Neural cell (in vitro differentiated cells): Measurements from ENCODE around the gene S1PR4. TPM values are rescaled to one million over a fixed set of nuclear protein-coding genes. Genes with fewer than 3 reads are reported as not detected.
A peak's percentile ranks its signal among the peaks of the same experiment; 100 is the strongest.

Experiments used
- H2AFZ ChIP-seq: fragments of 200-600, 300-800 bp; sonication (generic), shearing (Covaris generic); 2 replicates; pipeline ENCODE4 v1.6.0; 2014; ENCODE audit warnings: low read depth, mild to moderate bottlenecking, antibody characterized with exemption, low read length, moderate library complexity
- H3F3A ChIP-seq: fragments of 200-600 bp; shearing (Covaris generic); 2 replicates; pipeline ENCODE4 v1.6.1; 2016; ENCODE audit warnings: mild to moderate bottlenecking, moderate library complexity, mixed read lengths, antibody characterized with exemption, low read length; ENCODE audit not compliant: insufficient read depth, poor library complexity, severe bottlenecking
- H3K27ac ChIP-seq: fragments of 200-600, 300-800 bp; sonication (generic), shearing (Covaris generic); 2 replicates; pipeline ENCODE4 v1.5.1; 2014; ENCODE audit warnings: mild to moderate bottlenecking, low read length, moderate library complexity
- H3K27me3 ChIP-seq: fragments of 300-800, 200-600 bp; sonication (generic), shearing (Covaris generic); 2 replicates; pipeline ENCODE4 v1.6.0; 2014; ENCODE audit warnings: mild to moderate bottlenecking, low read depth, low read length, moderate library complexity; ENCODE audit not compliant: insufficient read depth
- H3K36me3 ChIP-seq: fragments of 300-800, 200-600 bp; sonication (generic), shearing (Covaris generic); 2 replicates; pipeline ENCODE4 v1.5.1; 2014; ENCODE audit warnings: mild to moderate bottlenecking, antibody characterized with exemption, low read length, moderate library complexity; ENCODE audit not compliant: insufficient read depth
- H3K4me2 ChIP-seq: fragments of 300-800, 200-600 bp; sonication (generic), shearing (Covaris generic); 2 replicates; pipeline ENCODE4 v1.6.0; 2014; ENCODE audit warnings: mild to moderate bottlenecking, low read length
- H3K4me3 ChIP-seq: fragments of 300-800, 200-600 bp; sonication (generic), shearing (Covaris generic); 2 replicates; pipeline ENCODE4 v1.5.1; 2014; ENCODE audit warnings: mild to moderate bottlenecking, low read length, moderate library complexity
- H3K79me2 ChIP-seq: fragments of 200-600 bp; shearing (Covaris generic); replicated peaks from 2 replicates; pipeline ENCODE4 v1.6.0; 2014; ENCODE audit warnings: mild to moderate bottlenecking, low read length, moderate library complexity; ENCODE audit not compliant: insufficient read depth
- H3K9ac ChIP-seq: fragments of 300-800, 200-600 bp; sonication (generic), shearing (Covaris generic); 2 replicates; pipeline ENCODE4 v1.6.1; 2016; ENCODE audit warnings: mild to moderate bottlenecking, low read length, mixed read lengths
- H3K9me2 ChIP-seq: fragments of 200-600 bp; shearing (Covaris generic); 2 replicates; pipeline ENCODE4 v1.6.1; 2016; ENCODE audit warnings: mild to moderate bottlenecking, low read length, mixed read lengths; ENCODE audit not compliant: insufficient read depth
- H3K9me3 ChIP-seq: fragments of 200-600, 300-800 bp; sonication (generic), shearing (Covaris generic); 2 replicates; pipeline ENCODE4 v1.6.1; 2016; ENCODE audit warnings: mild to moderate bottlenecking, mixed run types, low read length, moderate library complexity, mixed read lengths
- H4K20me1 ChIP-seq: fragments of 200-600 bp; shearing (Covaris generic); 2 replicates; pipeline ENCODE4 v1.6.1; 2016; ENCODE audit warnings: mild to moderate bottlenecking, mixed run types; ENCODE audit not compliant: insufficient read depth
- CTCF ChIP-seq: fragments of 450-650 bp; IDR thresholded peaks from 2 replicates; pipeline ENCODE4 v1.5.1; 2014; ENCODE audit warnings: antibody characterized with exemption, mild to moderate bottlenecking, moderate library complexity; ENCODE audit not compliant: poor library complexity, severe bottlenecking
- EP300 ChIP-seq: fragments of 450-650 bp; conservative IDR thresholded peaks from 2 replicates; pipeline ENCODE4 v1.6.1; 2014; ENCODE audit warnings: antibody characterized with exemption, mild to moderate bottlenecking, moderate library complexity; ENCODE audit not compliant: poor library complexity, severe bottlenecking
- EZH2 ChIP-seq: fragments of 200-600, 300-800 bp; shearing (Covaris generic), sonication (generic); IDR thresholded peaks from 2 replicates; pipeline ENCODE4 v1.6.1; 2014; ENCODE audit warnings: antibody characterized with exemption, low read length, borderline replicate concordance, mild to moderate bottlenecking; ENCODE audit not compliant: insufficient read depth, poor library complexity, severe bottlenecking
- MXI1 ChIP-seq: fragments of 450-650 bp; conservative IDR thresholded peaks from 2 replicates; pipeline ENCODE4 v1.6.1; 2014; ENCODE audit warnings: antibody characterized with exemption, mild to moderate bottlenecking; ENCODE audit not compliant: poor library complexity, severe bottlenecking
- POLR2AphosphoS5 ChIP-seq: IDR thresholded peaks from 2 replicates; pipeline ENCODE4 v1.6.1; 2012
- RAD21 ChIP-seq: fragments of 450-650 bp; conservative IDR thresholded peaks from 2 replicates; pipeline ENCODE4 v1.6.1; 2014; ENCODE audit warnings: antibody characterized with exemption, mild to moderate bottlenecking, moderate library complexity
- REST ChIP-seq: IDR thresholded peaks from 2 replicates; pipeline ENCODE4 v1.6.1; 2012; ENCODE audit warnings: borderline replicate concordance
- SMC3 ChIP-seq: fragments of 450-650 bp; conservative IDR thresholded peaks from 2 replicates; pipeline ENCODE4 v1.6.1; 2014; ENCODE audit warnings: antibody characterized with exemption, mild to moderate bottlenecking, moderate library complexity; ENCODE audit not compliant: poor library complexity
- TAF1 ChIP-seq: IDR thresholded peaks from 2 replicates; pipeline ENCODE4 v1.6.1; 2012; ENCODE audit warnings: low read depth
- polyA plus RNA-seq: library from polyadenylated mRNA; depleted of rRNA; stranded (reverse); fragments of >200 nt; gene quantifications from 2 replicates; pipeline ENCODE4 v1.2.3, GENCODE V29; 2014

The S1PR4 gene
- polyA plus RNA-seq, 1 donor from 2014 or later, result not detected

GRCh38 chr19:3146677-3147100 lies 31.9 kb upstream of the S1PR4 start:
- Histone ChIP-seq H2AFZ (no peak overlapping the region), H3K9me2 (no peaks in the 10 kb centered on the region), H3F3A (no peaks in the 10 kb centered on the region), H4K20me1 (no peaks in the 10 kb centered on the region), H3K27ac (no peak overlapping the region), H3K4me3 (no peak overlapping the region), H3K36me3 (no peaks in the 10 kb centered on the region), H3K9me3 (no peaks in the 10 kb centered on the region), H3K27me3 (no peaks in the 10 kb centered on the region), H3K79me2 (no peaks in the 10 kb centered on the region), H3K9ac (no peak overlapping the region), H3K4me2 (no peak overlapping the region)
- TF ChIP-seq EP300 (no peak), CTCF (peak; percentile 22), SMC3 (no peak), RAD21 (no peak), TAF1 (no peak)

GRCh38 chr19:3148503-3148902 lies 30.1 kb upstream of the S1PR4 start:
- H3K9ac ChIP-seq, result no peak overlapping the region

More at GRCh38 chr19:3148503-3148902, 30.1 kb upstream of the S1PR4 start:
- Histone ChIP-seq H3K4me3 (no peak overlapping the region), H3K27me3 (no peaks in the 10 kb centered on the region), H3F3A (no peaks in the 10 kb centered on the region), H3K27ac (no peak overlapping the region), H3K9me3 (no peaks in the 10 kb centered on the region), H3K79me2 (no peaks in the 10 kb centered on the region), H3K4me2 (no peak overlapping the region), H2AFZ (no peak overlapping the region), H3K9me2 (no peaks in the 10 kb centered on the region), H3K36me3 (no peaks in the 10 kb centered on the region), H4K20me1 (no peaks in the 10 kb centered on the region)
- TF ChIP-seq SMC3 (no peak), EP300 (no peak), POLR2AphosphoS5 (no peak), CTCF (no peak), MXI1 (no peak), TAF1 (no peak), REST (no peak), EZH2 (no peak), RAD21 (no peak)
